Measurements from ENCODE around the gene SLC16A7. TPM values are rescaled to one million over a fixed set of nuclear protein-coding genes. Genes with fewer than 3 reads are reported as not detected.

SLC16A7 gene
- total RNA-seq, 2 donors from 2014 or later = 2.2 to 3.6 TPM

- Histone ChIP-seq H3K27ac (ENCODE audit: low read depth, low read length) (no peak overlapping the region), H3K4me1 (ENCODE audit: control insufficient read depth, insufficient read depth, low read length) (no peaks in the 10 kb centered on the region), H3K9ac (ENCODE audit: extremely low read depth, low read length, poor library complexity, severe bottlenecking) (no peak overlapping the region), H3K4me3 (ENCODE audit: low read length) (no peak overlapping the region), H3K27me3 (ENCODE audit: control insufficient read depth, insufficient read depth, low read length, poor library complexity, severe bottlenecking) (no peaks in the 10 kb centered on the region), H3K36me3 (ENCODE audit: control insufficient read depth, insufficient read depth, low read length) (no peaks in the 10 kb centered on the region), H3K9me3 (ENCODE audit: control insufficient read depth, low read length) (no peaks in the 10 kb centered on the region)
- peaks cover 19% of the 10 kb centered on the region for H3K4me1 Mint-ChIP-seq
- 94 to 100% methylated on average over 5 to 8 of the region's 8 CpGs for WGBS, 2 experiments (ENCODE audit: insufficient coverage in 1 of 2, insufficient read length in 1 of 2)
- no peak for TF ChIP-seq CTCF (conservative IDR thresholded peaks at IDR 0.05)
- DNase-seq = no peak
- H3K27me3 Mint-ChIP-seq (ENCODE audit: insufficient read depth) = no peaks in the 10 kb centered on the region
- no peaks in the 10 kb centered on the region for H3K36me3 Mint-ChIP-seq (ENCODE audit: low read depth)
- H3K9me3 Mint-ChIP-seq = no peaks in the 10 kb centered on the region
- H3K27ac Mint-ChIP-seq = no peak overlapping the region
- H3K4me3 Mint-ChIP-seq = no peak overlapping the region
These were observed 137.4 kb downstream of the SLC16A7 start for GRCh38 chr12:59733200-59733599.

- Histone ChIP-seq H3K9ac (ENCODE audit: extremely low read depth, low read length, poor library complexity, severe bottlenecking) (no peak overlapping the region), H3K27me3 (ENCODE audit: control insufficient read depth, insufficient read depth, low read length, poor library complexity, severe bottlenecking) (no peaks in the 10 kb centered on the region), H3K27ac (ENCODE audit: low read depth, low read length) (no peak overlapping the region), H3K9me3 (ENCODE audit: control insufficient read depth, low read length) (no peaks in the 10 kb centered on the region), H3K4me3 (ENCODE audit: low read length) (no peak overlapping the region), H3K36me3 (ENCODE audit: control insufficient read depth, insufficient read depth, low read length) (no peaks in the 10 kb centered on the region), H3K4me1 (ENCODE audit: control insufficient read depth, insufficient read depth, low read length) (peaks cover 3% of the 10 kb centered on the region)
- 90% methylated on average over 1 of the region's 1 CpG; no CpG with 5 or more reads in 1 of the 2 experiments for WGBS, 2 experiments (ENCODE audit: insufficient coverage in 1 of 2, insufficient read length in 1 of 2)
- Mint-ChIP-seq H3K36me3 (ENCODE audit: low read depth) (no peaks in the 10 kb centered on the region), H3K27ac (no peak overlapping the region), H3K9me3 (no peaks in the 10 kb centered on the region), H3K27me3 (ENCODE audit: insufficient read depth) (no peaks in the 10 kb centered on the region), H3K4me1 (peaks cover 23% of the 10 kb centered on the region), H3K4me3 (no peak overlapping the region)
- DNase-seq = peak; percentile 45
- no peak for TF ChIP-seq CTCF (conservative IDR thresholded peaks at IDR 0.05)
These were observed 138.5 kb downstream of the SLC16A7 start for GRCh38 chr12:59734371-59734770.

GRCh38 chr12:59735231-59735630 lies 139.4 kb downstream of the SLC16A7 start:
- H3K9me3 ChIP-seq (ENCODE audit: control insufficient read depth, low read length) = no peaks in the 10 kb centered on the region
- H3K4me3 Mint-ChIP-seq = no peak overlapping the region
- no peak for DNase-seq
- no peak overlapping the region for H3K9ac ChIP-seq (ENCODE audit: extremely low read depth, low read length, poor library complexity, severe bottlenecking)
- H3K9me3 Mint-ChIP-seq = peaks cover under 1% of the 10 kb centered on the region
- no peaks in the 10 kb centered on the region for H3K27me3 ChIP-seq (ENCODE audit: control insufficient read depth, insufficient read depth, low read length, poor library complexity, severe bottlenecking)
- H3K36me3 ChIP-seq (ENCODE audit: control insufficient read depth, insufficient read depth, low read length) = no peaks in the 10 kb centered on the region
- WGBS, 2 experiments (ENCODE audit: insufficient coverage in 1 of 2, insufficient read length in 1 of 2) = 100% methylated on average over 1 of the region's 1 CpG
- H3K4me1 ChIP-seq (ENCODE audit: control insufficient read depth, insufficient read depth, low read length) = peaks cover 3% of the 10 kb centered on the region
- H3K27me3 Mint-ChIP-seq (ENCODE audit: insufficient read depth) = no peaks in the 10 kb centered on the region
- no peak overlapping the region for H3K27ac Mint-ChIP-seq
- peaks cover 23% of the 10 kb centered on the region for H3K4me1 Mint-ChIP-seq
- no peak for TF ChIP-seq CTCF (conservative IDR thresholded peaks at IDR 0.05)
- H3K36me3 Mint-ChIP-seq (ENCODE audit: low read depth) = no peaks in the 10 kb centered on the region
- no peak overlapping the region for H3K4me3 ChIP-seq (ENCODE audit: low read length)
- no peak overlapping the region for H3K27ac ChIP-seq (ENCODE audit: low read depth, low read length)

All from endodermal cell (in vitro differentiated cells).